WTC11 (cell line): ENCODE measurements around the gene RBM24. TPM values are rescaled to one million over a fixed set of nuclear protein-coding genes. Genes with fewer than 3 reads are reported as not detected.

Source experiments
- ATAC-seq: fragments of 200-7000 bp; cut with Tn5 transposase; 2 replicates; pipeline ENCODE4 v1.10.0; 2021; ENCODE audit warnings: mild to moderate bottlenecking, moderate library complexity
- CTCF ChIA-PET: fragments of 300-600 bp; sonication (Branson Sonifier 250); formaldehyde crosslinking; loops from one replicate; lab custom pipeline; 2021; ENCODE audit warnings: antibody characterized with exemption; lab: Charles Lee
- POLR2A ChIA-PET: fragments of 350-600 bp; sonication (Branson Sonifier 250); formaldehyde crosslinking; loops from one replicate; lab custom pipeline; 2021; ENCODE audit warnings: antibody characterized with exemption; lab: Charles Lee
- DNase-seq: peaks from one replicate; pipeline ENCODE4 v3.0.0; 2021; ENCODE audit warnings: low spot score
- H3K27ac Mint-ChIP-seq: 2 replicates; pipeline ENCODE4 v1.8.0; 2021; ENCODE audit warnings: mixed read lengths
- H3K27me3 Mint-ChIP-seq: 2 replicates; pipeline ENCODE4 v1.8.0; 2021; ENCODE audit warnings: low read depth, mild to moderate bottlenecking, moderate library complexity, mixed read lengths
- H3K36me3 Mint-ChIP-seq: 2 replicates; pipeline ENCODE4 v1.8.0; 2021; ENCODE audit warnings: mixed read lengths
- H3K4me1 Mint-ChIP-seq: 2 replicates; pipeline ENCODE4 v1.8.0; 2022; ENCODE audit warnings: mixed read lengths
- H3K4me3 Mint-ChIP-seq: 2 replicates; pipeline ENCODE4 v1.8.0; 2021; ENCODE audit warnings: mild to moderate bottlenecking, moderate library complexity, mixed read lengths
- H3K9me3 Mint-ChIP-seq: 2 replicates; pipeline ENCODE4 v1.8.0; 2021; ENCODE audit warnings: mixed read lengths
- CREM ChIP-seq: sonication (generic); formaldehyde crosslinking; IDR thresholded peaks from 2 replicates; pipeline ENCODE4 v1.8.1; 2022; ENCODE audit warnings: mild to moderate bottlenecking, missing genetic modification reagents, moderate library complexity
- EMX1 ChIP-seq: fragments of 250-450 bp; sonication (Bioruptor Pico); IDR thresholded peaks from 2 replicates; pipeline ENCODE4 v1.8.0; 2021; ENCODE audit warnings: mild to moderate bottlenecking
- IRF1 ChIP-seq: sonication (generic); formaldehyde crosslinking; IDR thresholded peaks from 2 replicates; pipeline ENCODE4 v1.8.0; 2023; ENCODE audit warnings: missing genetic modification reagents
- JAZF1 ChIP-seq: fragments of 250-450 bp; sonication (Bioruptor Pico); IDR thresholded peaks from 2 replicates; pipeline ENCODE4 v1.9.0; 2021; ENCODE audit warnings: moderate library complexity, mild to moderate bottlenecking, inconsistent platforms
- NFE2L1 ChIP-seq: sonication (generic); formaldehyde crosslinking; IDR thresholded peaks from 2 replicates; pipeline ENCODE4 v1.8.1; 2023; ENCODE audit warnings: missing genetic modification reagents
- OVOL2 ChIP-seq: fragments of 250-450 bp; sonication (Bioruptor Pico); IDR thresholded peaks from 2 replicates; pipeline ENCODE4 v1.9.0; 2021; ENCODE audit warnings: mild to moderate bottlenecking, borderline replicate concordance
- PRRX2 ChIP-seq: fragments of 250-450 bp; sonication (Bioruptor Pico); IDR thresholded peaks from 2 replicates; pipeline ENCODE4 v1.8.0; 2021; ENCODE audit warnings: mild to moderate bottlenecking
- TCF7 ChIP-seq: sonication (generic); formaldehyde crosslinking; IDR thresholded peaks from 2 replicates; pipeline ENCODE4 v1.8.0; 2022; ENCODE audit warnings: mild to moderate bottlenecking, low read depth, missing genetic modification reagents, moderate library complexity
- TEAD1 ChIP-seq: sonication (generic); formaldehyde crosslinking; IDR thresholded peaks from 2 replicates; pipeline ENCODE4 v1.8.0; 2022; ENCODE audit warnings: mild to moderate bottlenecking, missing genetic modification reagents
- TEAD4 ChIP-seq: sonication (generic); formaldehyde crosslinking; IDR thresholded peaks from 2 replicates; pipeline ENCODE4 v1.8.0; 2022; ENCODE audit warnings: mild to moderate bottlenecking, missing genetic modification reagents
- USF2 ChIP-seq: sonication (generic); formaldehyde crosslinking; IDR thresholded peaks from 2 replicates; pipeline ENCODE4 v1.8.1; 2023; ENCODE audit warnings: mild to moderate bottlenecking, missing genetic modification reagents, moderate library complexity
- ZNF263 ChIP-seq: sonication (generic); formaldehyde crosslinking; IDR thresholded peaks from 2 replicates; pipeline ENCODE4 v1.8.1; 2022; ENCODE audit warnings: low read depth, mild to moderate bottlenecking, moderate library complexity, missing genetic modification reagents
- ZNF281 ChIP-seq: sonication (generic); formaldehyde crosslinking; IDR thresholded peaks from 2 replicates; pipeline ENCODE4 v1.8.0; 2023; ENCODE audit warnings: mild to moderate bottlenecking, missing genetic modification reagents
- ZNF423 ChIP-seq: fragments of 250-450 bp; sonication (Bioruptor Pico); IDR thresholded peaks from 2 replicates; pipeline ENCODE4 v2.1.2; 2022; ENCODE audit warnings: mild to moderate bottlenecking, moderate library complexity
- ZNF512 ChIP-seq: sonication (generic); formaldehyde crosslinking; IDR thresholded peaks from 2 replicates; pipeline ENCODE4 v1.8.1; 2022; ENCODE audit warnings: missing genetic modification reagents, borderline replicate concordance
- total RNA-seq: library from RNA; stranded (reverse); gene quantifications from 3 replicates; pipeline ENCODE4 v1.2.3, GENCODE V29; 2021

The RBM24 gene
- total RNA-seq, 1 experiment from 2014 or later, result 0.63 TPM

- no peak overlapping the region for H3K4me3 Mint-ChIP-seq
- ChIA-PET CTCF (no interaction called here), POLR2A (no interaction called here)
- peaks cover 27% of the 10 kb centered on the region for H3K9me3 Mint-ChIP-seq
- no peak overlapping the region for H3K27ac Mint-ChIP-seq
- no peaks in the 10 kb centered on the region for H3K4me1 Mint-ChIP-seq
- DNase-seq (no peak), ATAC-seq (no peak)
- H3K36me3 Mint-ChIP-seq, result no peaks in the 10 kb centered on the region
- TF ChIP-seq IRF1 (CRISPR knock-in tag) (no peak), ZNF281 (CRISPR knock-in tag) (no peak), PRRX2 (CRISPR knock-in tag) (no peak), TEAD1 (CRISPR knock-in tag) (no peak), JAZF1 (CRISPR knock-in tag) (no peak), NFE2L1 (CRISPR knock-in tag) (no peak), TCF7 (CRISPR knock-in tag) (no peak), OVOL2 (CRISPR knock-in tag) (no peak), TEAD4 (CRISPR knock-in tag) (no peak), ZNF512 (CRISPR knock-in tag) (no peak), ZNF423 (CRISPR knock-in tag) (no peak), ZNF263 (CRISPR knock-in tag) (no peak), USF2 (CRISPR knock-in tag) (no peak), CREM (CRISPR knock-in tag) (no peak), EMX1 (CRISPR knock-in tag) (no peak)
- H3K27me3 Mint-ChIP-seq, result no peaks in the 10 kb centered on the region
Observed at GRCh38 chr6:17343215-17343614, 62.1 kb downstream of the RBM24 start.

Other genes with a start within 250 kb of the RBM24 start
- gene STMND1, start 179.3 kb upstream of the RBM24 start, total RNA-seq, result not detected in 3 replicates
- 7.2 to 10.9 TPM (median 10.6 TPM) in 3 replicates for gene CAP2, start 112.2 kb downstream of the RBM24 start, total RNA-seq